Hepatocyte (in vitro differentiated cells): ENCODE results near the gene TMEM14C. TPM values are rescaled to one million over a fixed set of nuclear protein-coding genes. Genes with fewer than 3 reads are reported as not detected.
"Not testable (repeated sequence)": the region's sequence is repeated elsewhere in the genome, so short reads cannot be mapped to it uniquely, and the experiment has no call there.

Source experiments
- DNase-seq: peaks from one replicate; pipeline ENCODE4 v3.0.0-alpha.2; 2016; ENCODE audit warnings: low spot score
- H2AFZ ChIP-seq: fragments of 200-600 bp; sonication (generic); 2 replicates; pipeline ENCODE4 v1.6.0; 2016; ENCODE audit warnings: antibody characterized with exemption, mild to moderate bottlenecking
- H3K27ac ChIP-seq: fragments of 200-600 bp; sonication (generic); 2 replicates; pipeline ENCODE4 v1.5.1; 2016; ENCODE audit warnings: mild to moderate bottlenecking
- H3K27me3 ChIP-seq: fragments of 200-600 bp; sonication (generic); 2 replicates; pipeline ENCODE4 v1.6.1; 2016
- H3K36me3 ChIP-seq: fragments of 200-600 bp; sonication (generic); replicated peaks from 2 replicates; pipeline ENCODE4 v1.5.1; 2016; ENCODE audit warnings: low read depth; ENCODE audit not compliant: insufficient read depth
- H3K4me1 ChIP-seq: fragments of 200-600 bp; sonication (generic); 2 replicates; pipeline ENCODE4 v1.5.1; 2016; ENCODE audit warnings: mild to moderate bottlenecking, moderate library complexity; ENCODE audit not compliant: insufficient read depth
- H3K4me2 ChIP-seq: fragments of 200-600 bp; sonication (generic); 2 replicates; pipeline ENCODE4 v1.6.0; 2016
- H3K4me3 ChIP-seq: fragments of 200-600 bp; sonication (generic); 2 replicates; pipeline ENCODE4 v1.5.1; 2016; ENCODE audit warnings: mild to moderate bottlenecking
- H3K79me2 ChIP-seq: fragments of 200-600 bp; sonication (generic); 2 replicates; pipeline ENCODE4 v1.6.0; 2017; ENCODE audit warnings: mild to moderate bottlenecking
- H3K9me2 ChIP-seq: fragments of 200-600 bp; sonication (generic); replicated peaks from 2 replicates; pipeline ENCODE4 v1.6.0; 2017; ENCODE audit warnings: mild to moderate bottlenecking; ENCODE audit not compliant: insufficient read depth
- H3K9me3 ChIP-seq: fragments of 200-600 bp; sonication (generic); 2 replicates; pipeline ENCODE4 v1.5.1; 2016; ENCODE audit warnings: low read depth, mild to moderate bottlenecking
- H4K20me1 ChIP-seq: fragments of 200-600 bp; sonication (generic); 2 replicates; pipeline ENCODE4 v1.6.0; 2016; ENCODE audit warnings: mild to moderate bottlenecking; ENCODE audit not compliant: insufficient read depth, poor library complexity, severe bottlenecking
- CTCF ChIP-seq: fragments of 200-600 bp; sonication (generic); IDR thresholded peaks from 2 replicates; pipeline ENCODE4 v1.5.1; 2016; ENCODE audit warnings: antibody characterized with exemption, mild to moderate bottlenecking; ENCODE audit not compliant: poor library complexity
- EZH2 ChIP-seq: fragments of 200-600 bp; sonication (generic); IDR thresholded peaks from 2 replicates; pipeline ENCODE4 v1.6.1; 2016; ENCODE audit warnings: antibody characterized with exemption, mild to moderate bottlenecking, borderline replicate concordance
- EZH2phosphoT487 ChIP-seq: fragments of 200-600 bp; sonication (generic); IDR thresholded peaks from one replicate; pipeline ENCODE4 v1.6.1; 2018; ENCODE audit warnings: antibody characterized with exemption, mild to moderate bottlenecking, low read depth, moderate library complexity; ENCODE audit not compliant: unreplicated experiment, severe bottlenecking
- WGBS: methylation state at CpG from one replicate; pipeline ENCODE4 v1.1.6; 2016; ENCODE audit warnings: low lambda C conversion rate; ENCODE audit errors: missing lambda C conversion rate; 5-methylcytosine and 5-hydroxymethylcytosine counted together
- polyA plus RNA-seq: library from polyadenylated mRNA; unstranded; fragments of >200 nt; fragmentation: Nextera tagmentation; extraction: Ambion mirVana; gene quantifications from 2 replicates; pipeline ENCODE4 v1.2.1, GENCODE V29; 2016
- total RNA-seq: library from RNA; depleted of rRNA; stranded (reverse); fragments of >200 nt; gene quantifications from 2 replicates; pipeline ENCODE4 v1.2.3, GENCODE V29; 2014

Gene TMEM14C
- total and polyA plus RNA-seq, 2 experiments from 2014 or later = 155 to 176 TPM

- Histone ChIP-seq H3K9me3 (no peaks in the 10 kb centered on the region), H3K4me3 (no peak overlapping the region), H2AFZ (no peak overlapping the region), H3K4me2 (no peak overlapping the region), H3K27me3 (no peaks in the 10 kb centered on the region), H3K4me1 (peaks cover 16% of the 10 kb centered on the region), H3K79me2 (peaks cover 11% of the 10 kb centered on the region), H4K20me1 (no peaks in the 10 kb centered on the region), H3K9me2 (no peaks in the 10 kb centered on the region), H3K27ac (peak overlapping the region; percentile 80), H3K36me3 (no peaks in the 10 kb centered on the region)
- 87% methylated on average over 8 of the region's 8 CpGs for WGBS
- TF ChIP-seq EZH2 (no peak), CTCF (no peak), EZH2phosphoT487 (no peak)
- DNase-seq = no peak
Observed at GRCh38 chr6:10719296-10719963, 3.4 kb upstream of the TMEM14C start.

- 98% methylated on average over 20 of the region's 21 CpGs for WGBS
Observed at GRCh38 chr6:10719964-10720264, 3.0 kb upstream of the TMEM14C start.

GRCh38 chr6:10720265-10720959 lies 2.5 kb upstream of the TMEM14C start:
- Histone ChIP-seq H3K36me3 (no peaks in the 10 kb centered on the region), H3K4me3 (no peak overlapping the region), H3K9me3 (no peaks in the 10 kb centered on the region), H3K9me2 (no peaks in the 10 kb centered on the region), H2AFZ (no peak overlapping the region), H3K27ac (no peak overlapping the region), H3K4me2 (no peak overlapping the region), H3K27me3 (no peaks in the 10 kb centered on the region), H4K20me1 (no peaks in the 10 kb centered on the region), H3K4me1 (peaks cover 21% of the 10 kb centered on the region), H3K79me2 (peaks cover 21% of the 10 kb centered on the region)
- TF ChIP-seq EZH2 (no peak), CTCF (no peak)
- DNase-seq = no peak
- 98% methylated on average over 40 of the region's 49 CpGs for WGBS

More at GRCh38 chr6:10719964-10720264, 3.0 kb upstream of the TMEM14C start:
- Histone ChIP-seq H3K27ac (peak overlapping the region; percentile 80), H3K79me2 (peaks cover 16% of the 10 kb centered on the region), H3K36me3 (no peaks in the 10 kb centered on the region), H3K4me2 (no peak overlapping the region), H3K9me2 (no peaks in the 10 kb centered on the region), H3K27me3 (no peaks in the 10 kb centered on the region), H3K4me1 (peaks cover 21% of the 10 kb centered on the region), H2AFZ (no peak overlapping the region), H3K4me3 (no peak overlapping the region), H3K9me3 (no peaks in the 10 kb centered on the region), H4K20me1 (no peaks in the 10 kb centered on the region)
- TF ChIP-seq EZH2phosphoT487 = no peak
- no peak for TF ChIP-seq EZH2
- no peak for TF ChIP-seq CTCF
- no peak for DNase-seq

- Histone ChIP-seq H3K79me2 (peaks cover 29% of the 10 kb centered on the region), H2AFZ (peak overlapping the region; percentile 68), H3K27ac (peak overlapping the region; percentile 89), H3K4me2 (peak overlapping the region; percentile 73), H3K4me1 (peaks cover 21% of the 10 kb centered on the region)
- 90% methylated on average over 17 of the region's 17 CpGs for WGBS
- H3K4me3 ChIP-seq, H3K36me3 ChIP-seq, H3K9me3 ChIP-seq, H4K20me1 ChIP-seq, H3K9me2 ChIP-seq, H3K27me3 ChIP-seq, DNase-seq: not testable (repeated sequence)
Observed at GRCh38 chr6:10720960-10721849, 1.7 kb upstream of the TMEM14C start.
